Ascending aorta (tissue), 2 donors: ENCODE data around the gene VSTM4. TPM values are rescaled to one million over a fixed set of nuclear protein-coding genes. Genes with fewer than 3 reads are reported as not detected.

Experiments used
- DNase-seq, 2 donors: peaks; one replicate each; pipeline ENCODE4 v3.0.0-alpha.2; 2019; ENCODE audit warnings: low spot score in 2 of 2
- H3K27ac ChIP-seq, 2 donors: fragments of 200-600 bp; sonication (generic); one replicate each; pipeline ENCODE4 v1.5.1; 2016 to 2017; ENCODE audit warnings: mild to moderate bottlenecking in 1 of 2
- H3K27me3 ChIP-seq: fragments of 200-600 bp; sonication (generic); one replicate; pipeline ENCODE4 v1.5.1; 2017
- H3K36me3 ChIP-seq, 2 donors: fragments of 200-600 bp; sonication (generic); one replicate each; pipeline ENCODE4 v1.5.1; 2016
- H3K4me1 ChIP-seq, 2 donors: fragments of 200-600 bp; sonication (generic); one replicate each; pipeline ENCODE4 v1.5.1; 2016 to 2017; ENCODE audit warnings: mild to moderate bottlenecking in 1 of 2
- H3K4me3 ChIP-seq, 2 donors: fragments of 200-600 bp; sonication (generic); one replicate each; pipeline ENCODE4 v1.5.1; 2016 to 2017; ENCODE audit warnings: mild to moderate bottlenecking in 1 of 2
- H3K9me3 ChIP-seq, 2 donors: fragments of 200-600 bp; sonication (generic); one replicate each; pipeline ENCODE4 v1.5.1; 2016
- CTCF ChIP-seq, 3 experiments: fragments of 200-600 bp in 2 of 3; fragments of 450-650 bp in 1 of 3; sonication (generic) in 2 of 3; IDR thresholded peaks; one replicate each; pipeline ENCODE4 v1.5.1; 2016 to 2019; ENCODE audit warnings: antibody characterized with exemption in 3 of 3, mild to moderate bottlenecking in 1 of 3, moderate library complexity in 1 of 3
- intact Hi-C: fragments of 100-400 bp; cut with DNase I; formaldehyde crosslinking; loops from one replicate; pipeline ENCODE4 v1.15.1; 2023
- total RNA-seq: library from RNA; depleted of rRNA; stranded (reverse); fragments of >200 nt; gene quantifications from one replicate; pipeline ENCODE4 v1.1.0, GENCODE V29; 2016

VSTM4 gene
- total RNA-seq, 1 donor from 2014 or later = 17.7 TPM

GRCh38 chr10:49039409-49039808, 75.9 kb downstream of the VSTM4 start:
- H3K4me3 ChIP-seq = no peak overlapping the region
- peaks cover 6 to 13% of the 10 kb centered on the region in 2 donors for H3K36me3 ChIP-seq
- H3K4me1 ChIP-seq = no peaks in the 10 kb centered on the region
- no peak overlapping the region for H3K27ac ChIP-seq
- H3K27me3 ChIP-seq = no peaks in the 10 kb centered on the region
- no peaks in the 10 kb centered on the region for H3K9me3 ChIP-seq
- intact Hi-C loops = no loop called here
- DNase-seq = no peak
- no peak for TF ChIP-seq CTCF (IDR thresholded peaks at IDR 0.05)

- Histone ChIP-seq H3K36me3 (peaks cover 6 to 13% of the 10 kb centered on the region in 2 donors), H3K4me1 (no peaks in the 10 kb centered on the region), H3K9me3 (no peaks in the 10 kb centered on the region), H3K27me3 (no peaks in the 10 kb centered on the region), H3K4me3 (no peak overlapping the region), H3K27ac (no peak overlapping the region)
- intact Hi-C loops = no loop called here
- TF ChIP-seq CTCF (IDR thresholded peaks at IDR 0.05) = no peak
- DNase-seq = no peak
Measured at GRCh38 chr10:49038711-49039110, 76.6 kb downstream of the VSTM4 start.

- no peaks in the 10 kb centered on the region for H3K4me1 ChIP-seq
- H3K36me3 ChIP-seq = peaks cover 6 to 15% of the 10 kb centered on the region in 2 donors
- no peak for DNase-seq
- intact Hi-C loops = no loop called here
- no peaks in the 10 kb centered on the region for H3K9me3 ChIP-seq
- no peak for TF ChIP-seq CTCF (IDR thresholded peaks at IDR 0.05)
- H3K27ac ChIP-seq = no peak overlapping the region
- H3K27me3 ChIP-seq = no peaks in the 10 kb centered on the region
- no peak overlapping the region for H3K4me3 ChIP-seq
Measured at GRCh38 chr10:49037187-49037586, 78.1 kb downstream of the VSTM4 start.

- Histone ChIP-seq H3K27ac (no peak overlapping the region), H3K4me3 (no peak overlapping the region), H3K36me3 (peaks cover 6 to 21% of the 10 kb centered on the region in 2 donors), H3K4me1 (no peaks in the 10 kb centered on the region), H3K9me3 (no peaks in the 10 kb centered on the region), H3K27me3 (no peaks in the 10 kb centered on the region)
- DNase-seq = no peak
- no peak for TF ChIP-seq CTCF (IDR thresholded peaks at IDR 0.05)
- intact Hi-C loops = no loop called here
Measured at GRCh38 chr10:49036638-49037037, 78.7 kb downstream of the VSTM4 start.

- Histone ChIP-seq H3K27me3 (no peaks in the 10 kb centered on the region), H3K9me3 (no peaks in the 10 kb centered on the region), H3K4me1 (no peaks in the 10 kb centered on the region), H3K4me3 (no peak overlapping the region), H3K36me3 (peaks cover 6 to 23% of the 10 kb centered on the region in 2 donors), H3K27ac (no peak overlapping the region)
- TF ChIP-seq CTCF (IDR thresholded peaks at IDR 0.05) = no peak
- DNase-seq = no peak
- intact Hi-C loops = no loop called here
Measured at GRCh38 chr10:49035920-49036319, 79.4 kb downstream of the VSTM4 start.

GRCh38 chr10:49034925-49035324, 80.4 kb downstream of the VSTM4 start:
- H3K4me3 ChIP-seq = no peak overlapping the region
- no peaks in the 10 kb centered on the region for H3K27me3 ChIP-seq
- H3K27ac ChIP-seq = no peak overlapping the region
- H3K36me3 ChIP-seq = peaks cover 6 to 22% of the 10 kb centered on the region in 2 donors
- intact Hi-C loops = no loop called here
- H3K4me1 ChIP-seq = no peaks in the 10 kb centered on the region
- DNase-seq = no peak
- no peak for TF ChIP-seq CTCF (IDR thresholded peaks at IDR 0.05)
- no peaks in the 10 kb centered on the region for H3K9me3 ChIP-seq
